GM18868 (cell line): ENCODE data around the gene ZC3H8.

Experiments
- ATAC-seq: cut with Tn5 transposase; IDR thresholded peaks from one replicate; pipeline ENCODE4 v1.9.1; 2021; ENCODE audit warnings: mild to moderate bottlenecking, moderate library complexity; ENCODE audit not compliant: unreplicated experiment

ZC3H8 gene

DNA sequence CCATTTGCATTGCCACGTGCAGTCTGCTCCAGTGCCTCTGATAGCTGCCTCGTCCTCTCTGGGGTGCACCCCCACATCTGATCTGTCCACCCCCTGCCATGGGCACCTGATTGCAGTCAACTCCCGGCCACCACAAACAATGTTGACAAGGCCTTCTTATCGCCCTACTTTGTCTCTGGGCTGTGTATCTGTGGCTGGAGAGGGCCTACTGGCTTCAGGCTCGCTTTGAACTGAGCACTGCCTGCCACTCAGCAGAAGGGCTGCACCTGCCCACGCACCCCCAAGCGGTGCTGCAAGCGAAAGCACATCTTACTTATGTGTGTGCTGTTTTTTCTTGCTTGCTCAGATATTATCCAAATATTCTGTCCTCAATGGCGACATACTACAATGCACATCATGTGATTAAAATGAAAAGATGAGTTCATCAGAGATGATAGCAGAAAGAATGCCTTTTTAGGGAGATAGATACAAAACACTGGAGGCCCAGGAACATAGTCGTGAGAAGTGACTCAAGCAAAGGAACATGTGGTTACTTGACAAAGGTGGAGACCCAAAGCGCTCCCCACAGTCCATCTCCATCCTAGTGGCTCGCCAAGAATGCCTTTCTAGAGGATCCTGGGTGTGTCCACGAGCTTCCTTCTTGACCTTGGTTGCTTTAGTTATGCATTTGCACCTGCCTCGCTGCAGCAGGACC lies 87.9 kb downstream of the ZC3H8 start:
- no peak for ATAC-seq

DNA sequence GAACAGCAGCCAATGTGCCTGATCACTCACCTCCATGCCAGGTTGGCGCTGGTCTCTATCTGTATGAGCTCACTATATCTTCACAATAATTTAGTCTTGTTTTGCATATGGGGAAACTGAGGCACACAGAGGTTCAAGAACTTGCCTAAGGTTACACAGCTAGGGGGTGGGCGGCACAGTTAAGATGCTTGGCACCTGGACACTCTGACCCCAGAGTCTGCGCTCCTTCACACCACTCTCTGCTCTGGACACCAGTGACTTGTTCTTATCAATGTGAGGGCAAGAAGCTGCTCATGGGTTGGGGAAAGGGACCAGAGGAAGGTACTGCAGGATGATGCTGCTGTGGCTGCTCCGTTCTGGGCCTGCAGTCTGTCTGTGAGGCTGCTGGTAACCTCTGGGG lies 89.5 kb downstream of the ZC3H8 start:
- ATAC-seq: no peak

DNA sequence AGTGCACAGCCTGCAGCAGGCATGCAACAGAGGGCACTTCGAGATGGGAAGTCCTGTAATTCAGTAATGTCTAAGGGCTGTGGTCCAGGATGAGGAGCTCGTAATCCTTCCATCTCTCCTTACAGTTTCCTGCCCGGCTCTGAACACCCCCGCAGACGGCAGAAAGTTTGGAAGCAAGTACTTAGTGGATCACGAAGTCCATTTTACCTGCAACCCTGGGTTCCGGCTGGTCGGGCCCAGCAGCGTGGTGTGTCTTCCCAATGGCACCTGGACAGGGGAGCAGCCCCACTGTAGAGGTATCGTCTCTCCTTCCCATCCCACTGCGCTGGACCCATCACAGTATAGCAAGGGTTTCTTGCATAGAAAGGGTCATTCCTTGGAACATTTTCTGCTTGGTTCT lies 90.0 kb downstream of the ZC3H8 start:
- ATAC-seq: no peak

- no peak for ATAC-seq
Measured at GRCh38 chr2:112163541-112163981, 91.3 kb downstream of the ZC3H8 start.

GRCh38 chr2:112162956-112163355 lies 91.9 kb downstream of the ZC3H8 start:
- ATAC-seq: no peak

GRCh38 chr2:112162341-112162740 lies 92.5 kb downstream of the ZC3H8 start:
- no peak for ATAC-seq
